NK-92 (cell line): ENCODE measurements around the gene C8A.

Source experiments
- DNase-seq: peaks from one replicate; lab custom pipeline; 2025; ENCODE audit not compliant: unreplicated experiment; lab: John Stamatoyannopoulos, UW

C8A gene

GRCh38 chr1:56965916-56966697 lies 111.5 kb downstream of the C8A start, which contains the start of gene C8B:
TSS of gene C8B (minus strand) at chr1:56966015. CDS start at chr1:56965948, 67 bp downstream.
- DNase-seq, result no peak

GRCh38 chr1:56966698-56966999 lies 112.1 kb downstream of the C8A start:
- DNase-seq, result no peak

GRCh38 chr1:56967355-56967754 lies 112.8 kb downstream of the C8A start:
- no peak for DNase-seq
